SKM-1 treated with dmso at 0.1 percent for 144 hours (cell line): ENCODE measurements around the gene PPT2.
A peak's percentile ranks its signal among the peaks of the same experiment; 100 is the strongest.

ENCODE experiments used
- DNase-seq: peaks from one replicate; lab custom pipeline; 2025; ENCODE audit not compliant: unreplicated experiment; lab: John Stamatoyannopoulos, UW

The PPT2 gene

DNA sequence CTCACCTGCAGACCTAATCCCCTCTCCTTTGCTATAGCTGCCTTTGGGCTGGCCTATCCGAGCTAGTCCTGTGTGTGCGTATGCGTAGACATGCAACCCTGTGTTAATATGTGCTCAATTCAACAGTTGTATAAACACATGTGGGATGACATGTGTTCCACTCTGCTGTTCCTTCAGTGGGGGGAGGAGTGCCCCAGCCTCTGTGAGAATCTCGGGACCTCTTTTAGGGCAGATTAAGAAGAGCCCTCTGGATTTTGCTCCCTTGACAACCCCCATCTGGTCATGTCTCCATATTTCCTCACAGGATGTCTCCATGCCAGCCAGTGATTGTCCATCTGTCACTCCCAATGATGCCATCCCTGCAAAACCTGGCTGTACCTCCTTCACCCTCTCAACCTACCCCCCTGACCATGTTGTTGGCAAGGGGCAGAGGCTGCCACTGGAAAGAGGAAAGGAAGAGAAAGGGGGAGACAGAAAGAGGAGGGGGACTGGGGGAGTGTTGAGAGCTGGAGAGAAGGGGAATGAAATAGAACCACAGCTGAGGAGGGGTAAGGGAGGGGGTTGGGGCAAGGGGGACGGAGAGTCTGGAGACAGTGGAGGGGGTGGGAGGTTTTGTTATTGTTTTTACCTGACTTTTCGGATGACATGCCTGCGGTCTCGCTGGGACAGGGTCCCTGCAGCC is 2.6 kb upstream of the PPT2 start:
- DNase-seq = no peak

DNA sequence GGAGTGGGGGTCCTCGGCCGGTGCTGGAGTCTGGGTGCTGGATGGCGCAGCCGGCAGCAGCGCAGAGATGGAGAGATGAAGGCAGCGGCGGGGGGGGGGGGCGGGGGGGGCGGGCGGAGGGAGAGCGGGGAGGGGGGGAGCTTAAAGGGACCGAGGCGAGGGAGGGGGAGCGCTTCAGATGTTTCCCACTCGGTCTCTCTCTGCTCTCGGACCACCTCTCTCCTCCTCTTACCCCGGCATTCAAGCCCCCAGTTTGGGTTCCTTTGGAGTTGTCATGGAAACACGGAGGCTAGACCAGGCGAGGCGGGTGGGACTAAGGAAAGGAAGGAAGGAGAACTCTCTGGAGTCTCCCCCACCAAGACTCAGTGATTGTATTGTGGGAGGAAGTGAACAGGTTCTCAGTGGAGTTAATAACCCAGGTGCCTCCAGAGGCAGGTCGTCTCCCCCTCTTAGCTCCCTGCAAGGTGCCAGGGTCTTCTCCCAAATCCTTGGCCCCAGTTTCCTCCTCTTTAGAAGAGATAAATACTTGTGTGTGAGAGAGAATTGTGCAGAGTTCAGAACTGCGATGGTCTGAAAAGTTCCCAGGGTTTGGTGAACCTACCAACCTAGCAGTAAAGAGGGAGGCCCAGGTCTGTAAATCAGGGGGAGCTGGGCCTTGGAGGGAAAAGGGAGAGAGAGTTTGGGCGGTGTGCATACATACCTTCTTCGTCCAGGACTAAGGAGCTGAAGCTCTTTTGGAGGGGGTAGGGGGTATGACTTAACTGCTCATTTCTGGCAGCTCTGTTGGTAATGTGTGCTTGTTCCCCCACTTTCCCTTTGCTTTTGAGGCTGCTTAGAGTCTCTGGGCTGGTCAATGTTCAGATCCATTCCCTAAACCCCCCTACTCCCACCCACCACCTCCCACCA is 1.8 kb upstream of the PPT2 start, which contains the start of gene PRRT1:
Gene PRRT1, minus strand, starts transcription at position 77 of the 906 bp plus-strand sequence. CDS start 112 bp downstream, outside the sequence.
- no peak for DNase-seq

DNA sequence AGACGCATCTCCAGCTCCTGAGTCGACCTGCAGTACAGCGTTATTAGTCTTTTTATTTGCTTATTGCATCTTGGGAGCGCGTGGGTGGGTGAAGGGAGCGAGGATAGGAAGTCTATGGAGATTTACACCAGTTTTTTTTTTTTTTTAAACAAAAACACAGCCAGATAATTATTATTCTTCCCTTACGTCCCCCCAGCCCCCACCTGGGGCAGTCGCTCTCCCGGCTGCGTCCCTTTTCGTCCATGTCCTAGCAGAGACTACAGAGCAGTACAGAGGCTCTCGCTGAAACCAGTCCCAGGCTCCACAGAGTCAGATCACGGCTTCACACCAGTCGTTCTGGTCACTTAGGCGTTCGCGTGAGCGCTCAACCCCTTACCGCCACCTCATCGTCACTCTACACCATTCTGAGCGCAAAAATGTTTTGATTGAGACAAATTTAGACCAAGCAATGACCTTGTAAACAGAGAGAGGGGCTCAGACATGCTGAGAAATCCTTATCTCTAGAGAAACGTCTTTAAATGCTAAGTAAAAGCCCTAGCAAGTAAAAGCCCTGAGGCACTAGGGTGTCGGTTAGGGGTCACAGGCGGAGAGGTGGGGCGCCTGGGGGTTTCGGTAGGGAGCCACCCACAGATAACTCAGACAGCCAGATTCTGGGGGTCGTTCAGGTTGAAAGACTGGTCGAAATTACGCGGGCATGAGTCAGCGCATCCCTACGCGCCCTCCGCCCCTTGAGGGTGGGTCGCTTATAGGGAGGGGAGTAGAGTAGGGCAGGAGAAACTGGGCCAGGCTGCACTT is 975 bp upstream of the PPT2 start:
- no peak for DNase-seq

DNA sequence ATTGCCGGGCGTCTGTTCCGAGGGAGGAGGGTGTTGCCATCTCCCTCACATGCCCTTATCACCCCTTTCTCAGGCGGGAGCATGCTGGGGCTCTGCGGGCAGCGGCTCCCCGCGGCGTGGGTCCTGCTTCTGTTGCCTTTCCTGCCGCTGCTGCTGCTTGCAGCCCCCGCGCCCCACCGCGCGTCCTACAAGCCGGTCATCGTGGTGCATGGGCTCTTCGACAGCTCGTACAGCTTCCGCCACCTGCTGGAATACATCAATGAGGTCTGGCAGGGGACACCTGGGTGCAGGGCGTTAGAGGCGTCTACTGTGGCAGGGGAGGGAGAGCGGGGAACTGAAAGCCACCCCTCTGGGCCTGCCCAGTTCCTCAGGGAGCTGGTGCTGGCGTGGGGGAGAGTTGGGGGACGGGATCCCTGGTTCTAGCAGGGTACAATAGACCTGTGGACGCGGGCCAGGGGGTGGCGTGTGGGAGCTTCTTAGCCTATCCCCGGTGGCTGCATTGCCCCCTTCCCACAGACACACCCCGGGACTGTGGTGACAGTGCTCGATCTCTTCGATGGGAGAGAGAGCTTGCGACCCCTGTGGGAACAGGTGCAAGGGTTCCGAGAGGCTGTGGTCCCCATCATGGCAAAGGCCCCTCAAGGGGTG is 697 bp downstream of the PPT2 start:
- DNase-seq = peak; percentile 41

DNA sequence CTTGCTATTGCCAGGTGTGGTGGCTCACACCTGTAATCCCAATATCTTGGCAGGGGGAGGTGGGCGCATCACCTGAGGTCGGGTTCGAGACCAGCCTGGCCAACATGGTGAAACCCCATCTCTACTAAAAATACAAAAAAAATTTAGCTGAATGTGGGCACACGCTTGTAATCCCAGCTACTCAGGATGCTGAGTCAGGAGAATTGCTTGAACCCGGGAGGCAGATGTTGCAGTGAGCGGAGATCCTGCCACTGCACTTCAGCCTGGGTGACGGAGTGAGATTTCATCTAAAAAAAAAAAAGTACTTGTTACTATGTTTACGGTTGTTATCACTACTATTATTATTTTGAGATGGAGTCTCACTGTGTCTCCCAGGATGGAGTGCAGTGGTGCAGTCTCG is 3.0 kb downstream of the PPT2 start:
- no peak for DNase-seq

DNA sequence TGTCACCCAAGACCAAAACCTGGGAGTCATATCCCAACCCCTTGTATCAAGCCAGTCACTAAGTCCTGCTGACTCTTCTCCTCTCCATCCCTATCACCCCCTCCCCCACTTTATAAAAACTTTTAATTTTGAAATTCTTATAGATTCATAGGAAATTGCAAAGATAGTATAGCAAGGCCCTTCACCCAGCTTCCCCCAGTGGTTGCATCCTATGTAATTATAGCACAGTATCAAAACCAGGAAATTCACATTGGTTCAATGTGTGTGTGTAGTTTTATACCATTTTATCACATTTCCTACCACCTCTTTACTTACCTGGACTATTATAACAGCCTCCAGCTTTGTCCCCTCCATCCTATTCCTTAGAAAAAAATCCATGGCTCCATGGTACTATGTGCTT is 4.1 kb downstream of the PPT2 start:
- no peak for DNase-seq

DNA sequence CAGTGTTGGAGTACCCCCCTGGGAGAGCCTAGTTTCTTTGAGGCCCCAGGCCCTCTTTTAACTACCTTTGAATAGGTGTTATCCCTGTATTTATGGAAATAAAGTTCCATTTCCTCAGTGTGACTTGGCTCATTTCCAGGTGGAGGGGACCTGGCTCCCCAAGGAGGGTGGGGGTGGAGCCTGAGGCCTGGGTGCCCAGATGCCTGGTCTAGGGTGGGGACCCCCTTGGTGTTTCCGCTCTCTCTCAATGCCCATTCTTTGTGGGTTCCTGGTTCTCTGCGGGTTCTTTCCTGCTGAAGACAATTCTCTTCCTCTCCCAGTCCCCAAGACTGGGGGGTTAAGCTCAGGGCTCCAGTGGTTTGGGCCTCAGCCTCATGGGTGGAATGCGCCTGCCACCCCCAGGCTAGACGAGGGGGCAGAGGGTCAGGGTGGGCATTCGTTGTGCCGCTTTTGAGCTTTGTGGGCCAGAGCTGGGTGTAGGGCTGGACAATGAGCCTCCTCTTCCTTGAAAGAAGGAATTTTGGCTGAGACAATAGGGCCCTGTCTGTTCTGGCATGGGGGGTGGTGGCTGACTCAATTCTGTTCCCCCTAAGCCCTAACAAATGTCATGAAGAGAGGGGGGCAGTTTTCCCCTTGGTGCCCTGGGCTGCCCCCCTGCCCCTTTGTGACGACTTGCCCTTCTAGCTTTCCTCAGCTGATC is 9.8 kb downstream of the PPT2 start:
- DNase-seq = no peak

DNA sequence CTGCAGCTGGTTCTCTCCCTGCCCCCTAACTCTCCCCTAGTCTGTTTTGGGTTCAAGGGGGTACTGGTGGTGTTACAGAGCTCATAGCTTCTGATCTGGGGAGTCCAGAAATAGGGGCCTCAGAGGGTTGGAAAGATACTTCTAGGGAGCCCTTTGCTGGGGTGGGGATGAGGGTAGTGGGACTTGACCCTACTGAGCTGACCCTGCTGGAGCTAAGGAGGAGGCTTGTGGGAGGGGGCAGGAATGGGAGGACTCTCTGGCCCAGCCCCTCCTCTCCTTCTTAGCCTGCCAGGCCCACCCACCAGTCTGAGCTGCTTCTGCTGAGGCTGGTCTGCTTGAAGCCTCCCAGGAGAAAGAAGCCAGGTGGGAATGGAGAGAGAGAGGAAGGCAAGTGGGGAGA is 10.4 kb downstream of the PPT2 start, which contains the start of gene EGFL8:
Gene EGFL8, plus strand, starts transcription at position 301 of the 400 bp plus-strand sequence. CDS start 1,571 bp downstream, outside the sequence.
- DNase-seq = no peak

DNA sequence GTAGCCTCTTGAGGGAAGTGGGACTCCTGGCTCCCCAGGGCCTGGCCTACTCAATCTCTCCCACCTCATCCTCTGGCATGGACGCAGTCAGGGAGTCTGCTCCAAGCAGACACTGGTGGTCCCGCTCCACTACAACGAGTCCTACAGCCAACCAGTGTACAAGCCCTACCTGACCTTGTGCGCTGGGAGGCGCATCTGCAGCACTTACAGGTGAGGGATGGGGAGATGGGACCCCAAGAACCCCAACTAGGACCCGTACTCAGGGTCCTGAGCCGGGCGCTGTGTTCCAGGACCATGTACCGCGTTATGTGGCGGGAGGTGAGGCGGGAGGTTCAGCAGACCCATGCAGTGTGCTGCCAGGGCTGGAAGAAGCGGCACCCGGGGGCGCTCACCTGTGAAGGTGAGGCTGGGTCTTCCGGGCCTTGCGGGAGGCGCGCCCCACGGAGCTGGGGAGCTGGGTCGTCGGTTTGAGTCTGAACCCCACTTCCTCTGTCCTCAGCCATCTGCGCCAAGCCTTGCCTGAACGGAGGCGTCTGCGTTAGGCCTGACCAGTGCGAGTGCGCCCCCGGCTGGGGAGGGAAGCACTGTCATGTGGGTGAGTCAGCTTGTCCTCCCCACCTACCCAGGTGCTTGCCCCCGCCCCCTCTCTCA is 12.6 kb downstream of the PPT2 start:
- no peak for DNase-seq

DNA sequence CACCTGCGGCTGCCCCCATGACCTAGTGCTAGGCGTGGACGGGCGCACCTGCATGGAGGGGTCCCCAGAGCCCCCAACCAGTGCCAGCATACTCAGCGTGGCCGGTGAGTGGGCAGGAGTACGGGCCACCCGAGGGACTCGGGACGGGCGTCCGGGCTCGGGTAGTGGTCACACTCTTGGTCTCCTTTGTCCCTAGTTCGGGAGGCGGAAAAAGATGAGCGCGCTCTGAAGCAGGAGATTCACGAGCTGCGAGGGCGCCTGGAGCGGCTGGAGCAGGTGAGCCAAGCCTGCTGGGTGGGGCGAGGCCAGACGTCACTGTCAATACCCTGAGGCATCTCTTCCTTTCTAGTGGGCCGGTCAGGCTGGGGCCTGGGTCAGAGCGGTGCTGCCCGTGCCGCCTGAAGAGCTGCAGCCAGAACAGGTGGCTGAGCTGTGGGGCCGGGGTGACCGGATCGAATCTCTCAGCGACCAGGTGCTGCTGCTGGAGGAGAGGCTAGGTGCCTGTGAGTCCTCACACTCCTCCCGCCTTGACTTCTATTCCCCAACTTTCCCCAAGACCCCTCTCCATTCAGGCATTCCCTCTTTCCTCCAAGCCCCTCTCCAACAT is 13.3 kb downstream of the PPT2 start:
- no peak for DNase-seq

DNA sequence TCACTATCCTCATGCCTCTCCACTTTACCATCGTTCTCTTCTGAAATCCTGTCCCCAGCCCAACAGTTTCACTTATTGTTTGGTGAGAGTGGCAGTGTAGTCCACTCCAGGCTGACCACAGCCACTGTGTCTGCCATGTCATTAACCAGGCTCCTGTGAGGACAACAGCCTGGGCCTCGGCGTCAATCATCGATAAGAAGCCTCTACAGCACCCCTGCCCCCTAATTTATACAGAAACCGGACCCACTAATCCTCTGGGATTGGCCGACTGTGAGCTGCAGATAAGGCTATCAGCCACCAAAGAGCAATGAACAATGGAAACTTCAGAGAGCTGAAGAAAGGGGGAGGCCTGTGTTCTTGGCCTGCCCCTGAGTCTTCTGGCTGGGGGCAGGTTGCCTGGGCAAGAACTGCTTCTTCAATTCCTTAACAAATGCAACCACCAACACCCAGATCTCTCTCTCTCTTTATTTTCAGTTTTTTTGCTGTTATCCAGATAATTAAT is 13.9 kb downstream of the PPT2 start:
- DNase-seq = no peak

DNA sequence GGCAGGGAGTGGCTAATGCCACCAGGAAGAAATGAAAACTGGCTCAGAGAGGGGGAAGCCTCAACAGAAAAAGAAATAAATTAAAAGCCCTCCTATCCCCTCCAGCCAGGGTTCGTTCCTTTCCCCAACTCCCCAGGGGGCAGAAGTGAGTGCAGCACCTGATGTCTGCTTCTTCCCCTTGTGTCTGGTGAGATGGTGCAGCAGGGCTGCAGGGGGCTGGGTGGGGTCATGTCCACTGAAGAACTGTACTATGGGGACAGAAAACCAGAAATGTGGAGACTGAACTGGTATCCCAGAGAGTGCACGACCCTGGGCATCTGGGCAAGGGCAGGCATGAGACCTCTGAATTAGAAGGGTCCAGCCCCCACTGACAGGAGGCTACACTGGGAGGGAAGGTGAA is 14.4 kb downstream of the PPT2 start:
- no peak for DNase-seq

DNA sequence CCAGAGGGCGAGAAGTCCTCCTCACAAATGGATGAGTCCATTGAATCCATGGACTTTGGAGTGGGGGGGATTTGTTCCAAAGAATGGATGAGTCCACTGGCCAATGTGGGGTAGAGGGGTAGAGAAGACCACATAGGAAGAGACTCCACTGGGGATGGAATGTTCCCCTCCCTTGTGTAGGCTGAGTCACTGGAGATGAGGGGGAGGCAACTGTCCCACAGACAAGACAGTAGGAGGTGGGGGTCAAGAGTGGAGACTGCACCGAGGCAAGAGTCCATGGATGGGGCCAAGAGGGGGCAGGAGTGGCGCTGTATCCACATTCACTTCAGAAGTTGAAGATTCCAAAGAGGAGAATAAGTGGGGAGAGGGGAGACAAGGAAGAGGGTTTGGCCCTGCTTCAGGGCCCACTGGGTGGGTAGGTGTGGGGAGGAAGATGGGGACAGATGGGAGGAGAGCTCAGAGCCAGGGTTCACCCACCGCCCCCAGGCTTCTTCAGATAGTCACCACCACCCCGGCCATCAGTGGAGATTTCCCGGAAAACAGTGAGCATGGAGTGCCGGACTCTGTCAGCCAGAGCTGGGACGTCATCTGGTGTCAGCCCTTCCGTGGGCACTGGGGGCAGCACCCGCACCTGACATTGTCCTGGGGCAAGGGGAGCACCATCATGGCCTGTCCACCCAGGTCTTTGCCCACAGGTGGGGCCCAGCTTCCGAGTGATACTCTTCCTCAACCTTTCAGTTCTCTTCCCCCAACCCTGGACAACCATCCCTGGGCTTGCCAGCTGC is 15.1 kb downstream of the PPT2 start:
- DNase-seq = no peak

DNA sequence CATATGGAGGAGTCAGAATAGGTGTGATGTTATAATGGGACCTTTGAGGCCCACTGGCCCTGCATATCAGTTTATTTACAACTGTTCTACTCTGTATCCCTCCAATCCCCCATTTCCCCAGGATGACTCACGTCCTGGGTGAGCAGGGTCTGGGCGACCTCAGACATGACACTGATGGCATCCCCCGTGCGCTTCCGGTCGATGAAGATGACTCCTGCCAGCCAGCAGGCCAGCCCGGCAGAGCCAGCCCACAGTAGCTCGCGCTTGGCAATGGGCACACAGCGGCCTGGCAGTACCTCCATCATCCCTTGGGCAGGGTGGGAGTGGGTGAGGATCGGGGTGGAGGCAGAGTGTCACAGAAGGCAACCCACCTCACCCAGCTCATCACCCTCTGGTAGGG is 16.4 kb downstream of the PPT2 start:
- DNase-seq = no peak

DNA sequence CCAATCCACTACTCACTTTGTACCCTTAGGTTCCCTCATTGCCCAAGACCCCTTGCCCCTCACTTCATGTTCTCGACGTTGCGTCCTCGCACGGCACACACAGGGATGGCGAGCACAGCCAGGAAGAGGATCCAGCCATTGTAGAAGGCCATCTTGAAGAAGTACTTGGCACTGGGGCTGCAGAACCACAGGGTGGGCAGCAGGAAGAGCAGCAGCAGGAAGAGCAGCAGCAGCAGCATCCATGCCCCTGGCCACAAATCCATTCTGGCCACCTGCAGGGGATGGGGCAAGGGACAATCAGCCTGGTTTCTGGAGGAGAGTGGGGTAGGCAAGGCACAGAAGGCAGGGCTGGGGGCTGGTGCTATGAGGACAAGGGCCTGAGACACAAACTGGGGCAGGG is 17.3 kb downstream of the PPT2 start:
- DNase-seq = no peak

DNA sequence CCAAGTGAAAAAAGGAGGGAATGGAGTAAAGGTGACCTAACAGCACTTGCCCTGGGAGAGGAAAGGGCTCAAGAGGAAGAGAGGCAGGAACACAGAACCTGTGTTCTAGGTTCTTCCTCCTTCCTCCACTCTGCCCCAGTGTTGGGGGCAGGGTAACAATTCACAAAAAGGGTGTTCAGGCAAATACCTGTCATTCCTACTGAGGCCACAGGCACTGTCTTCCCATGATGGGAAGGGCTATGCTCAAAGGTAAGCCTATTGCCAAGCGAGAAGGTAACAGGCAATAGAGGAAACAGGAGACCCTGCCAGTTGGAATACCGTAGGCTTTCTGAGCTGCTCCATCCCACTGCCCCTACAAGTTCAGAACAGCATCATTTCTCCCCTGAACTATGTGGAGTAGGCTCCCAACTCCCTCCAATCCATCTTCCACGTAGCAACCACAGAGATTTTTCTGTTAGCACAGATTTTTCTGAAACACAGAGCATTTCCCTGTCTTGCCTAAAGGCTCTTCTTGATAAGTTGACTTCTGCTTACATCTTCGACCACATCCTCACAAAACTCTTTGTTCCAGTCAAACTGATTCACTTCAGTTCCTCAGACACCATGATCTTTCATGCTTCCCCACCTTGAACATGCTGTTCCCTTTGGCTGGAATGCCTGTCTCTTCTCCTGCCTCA is 19.2 kb downstream of the PPT2 start:
- no peak for DNase-seq

DNA sequence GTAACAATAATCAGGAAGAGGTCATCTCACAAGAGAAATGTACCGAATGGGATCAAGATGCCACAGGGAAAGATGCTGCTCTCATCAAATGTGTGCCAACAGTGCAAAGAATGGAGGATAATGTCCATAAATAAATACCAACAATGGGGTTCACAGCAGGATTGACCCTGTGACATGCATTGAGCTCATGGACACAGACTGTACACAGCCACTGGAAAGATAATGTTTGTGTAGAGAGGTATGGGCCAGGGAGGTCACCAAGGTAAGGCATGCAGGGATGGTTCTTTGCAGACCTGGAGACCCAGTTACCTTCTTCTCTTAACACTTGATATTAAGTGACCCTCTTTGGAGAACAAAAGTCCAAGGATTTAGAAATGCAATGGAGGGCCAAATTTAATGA is 20.5 kb downstream of the PPT2 start:
- DNase-seq = no peak

DNA sequence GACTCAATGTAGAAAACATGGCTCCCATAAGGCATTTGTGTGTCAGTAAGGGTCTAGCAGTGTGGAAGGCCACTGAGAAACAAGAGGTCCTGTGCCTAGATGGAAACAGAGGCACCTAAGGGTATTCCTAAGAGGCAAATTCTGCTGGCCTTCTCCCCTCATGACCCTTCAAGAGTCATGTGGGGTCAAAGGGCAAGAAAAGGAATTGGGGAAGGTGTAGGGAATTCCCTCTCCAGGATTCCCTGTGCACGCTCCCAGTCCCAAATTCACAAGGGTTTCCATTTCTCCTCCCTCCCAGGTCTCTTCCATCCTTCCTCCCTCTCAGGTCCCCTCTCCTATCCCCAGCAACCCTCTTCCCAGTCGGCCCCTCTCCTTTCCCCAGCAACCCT is 21.4 kb downstream of the PPT2 start:
- no peak for DNase-seq
